GM08714 (cell line): ENCODE data around the gene ST8SIA6.

ENCODE experiments used
- H3K4me3 ChIP-seq: fragments of 200-500 bp; sonication (Bioruptor generic); 2 replicates; pipeline ENCODE4 v1.5.1; 2014; ENCODE audit warnings: mild to moderate bottlenecking, low read length, inconsistent platforms
- ZNF274 ChIP-seq: IDR thresholded peaks from 2 replicates; pipeline ENCODE4 v1.6.1; 2012; ENCODE audit warnings: mild to moderate bottlenecking, low read depth, low read length

Gene ST8SIA6

GRCh38 chr10:17426263-17426750 is 28.1 kb downstream of the ST8SIA6 start:
- TF ChIP-seq ZNF274 = no peak
- no peak overlapping the region for H3K4me3 ChIP-seq

- no peak for TF ChIP-seq ZNF274
- no peak overlapping the region for H3K4me3 ChIP-seq
Observed at GRCh38 chr10:17425584-17426262, 28.7 kb downstream of the ST8SIA6 start.

GRCh38 chr10:17423632-17424186 is 30.7 kb downstream of the ST8SIA6 start:
- H3K4me3 ChIP-seq = no peak overlapping the region
- no peak for TF ChIP-seq ZNF274

- TF ChIP-seq ZNF274 = no peak
- no peak overlapping the region for H3K4me3 ChIP-seq
Observed at GRCh38 chr10:17422931-17423330, 31.5 kb downstream of the ST8SIA6 start.

GRCh38 chr10:17418249-17418648 is 36.1 kb downstream of the ST8SIA6 start:
- H3K4me3 ChIP-seq = no peak overlapping the region
- TF ChIP-seq ZNF274 = no peak

- no peak for TF ChIP-seq ZNF274
- no peak overlapping the region for H3K4me3 ChIP-seq
Observed at GRCh38 chr10:17416442-17417211, 37.8 kb downstream of the ST8SIA6 start.

GRCh38 chr10:17415046-17415658 is 39.2 kb downstream of the ST8SIA6 start:
- H3K4me3 ChIP-seq = no peak overlapping the region
- no peak for TF ChIP-seq ZNF274

- no peak overlapping the region for H3K4me3 ChIP-seq
- TF ChIP-seq ZNF274 = no peak
Observed at GRCh38 chr10:17414484-17414883, 39.9 kb downstream of the ST8SIA6 start.

- TF ChIP-seq ZNF274 = no peak
- no peak overlapping the region for H3K4me3 ChIP-seq
Observed at GRCh38 chr10:17413876-17414275, 40.5 kb downstream of the ST8SIA6 start.

GRCh38 chr10:17412323-17412722 is 42.1 kb downstream of the ST8SIA6 start:
- no peak for TF ChIP-seq ZNF274

GRCh38 chr10:17410907-17411306 is 43.5 kb downstream of the ST8SIA6 start:
- TF ChIP-seq ZNF274 = no peak
- no peak overlapping the region for H3K4me3 ChIP-seq

More at GRCh38 chr10:17412323-17412722, 42.1 kb downstream of the ST8SIA6 start:
- H3K4me3 ChIP-seq = no peak overlapping the region

GRCh38 chr10:17409170-17409733 is 45.1 kb downstream of the ST8SIA6 start:
- no peak overlapping the region for H3K4me3 ChIP-seq
- no peak for TF ChIP-seq ZNF274

GRCh38 chr10:17407047-17407446 is 47.3 kb downstream of the ST8SIA6 start:
- H3K4me3 ChIP-seq = no peak overlapping the region
- TF ChIP-seq ZNF274 = no peak

GRCh38 chr10:17406036-17406834 is 48.2 kb downstream of the ST8SIA6 start:
- no peak overlapping the region for H3K4me3 ChIP-seq
- no peak for TF ChIP-seq ZNF274
